Ascending aorta (tissue), 2 donors: ENCODE results near the gene NLRP6. TPM values are rescaled to one million over a fixed set of nuclear protein-coding genes. Genes with fewer than 3 reads are reported as not detected.
A peak's percentile ranks its signal among the peaks of the same experiment; 100 is the strongest.
"Not testable (repeated sequence)": the region's sequence is repeated elsewhere in the genome, so short reads cannot be mapped to it uniquely, and the experiment has no call there.

Source experiments
- DNase-seq, 2 donors: peaks; one replicate each; pipeline ENCODE4 v3.0.0-alpha.2; 2019; ENCODE audit warnings: low spot score in 2 of 2
- H3K27ac ChIP-seq, 2 donors: fragments of 200-600 bp; sonication (generic); one replicate each; pipeline ENCODE4 v1.5.1; 2016 to 2017; ENCODE audit warnings: mild to moderate bottlenecking in 1 of 2
- H3K27me3 ChIP-seq: fragments of 200-600 bp; sonication (generic); one replicate; pipeline ENCODE4 v1.5.1; 2017
- H3K36me3 ChIP-seq, 2 donors: fragments of 200-600 bp; sonication (generic); one replicate each; pipeline ENCODE4 v1.5.1; 2016
- H3K4me1 ChIP-seq, 2 donors: fragments of 200-600 bp; sonication (generic); one replicate each; pipeline ENCODE4 v1.5.1; 2016 to 2017; ENCODE audit warnings: mild to moderate bottlenecking in 1 of 2
- H3K4me3 ChIP-seq, 2 donors: fragments of 200-600 bp; sonication (generic); one replicate each; pipeline ENCODE4 v1.5.1; 2016 to 2017; ENCODE audit warnings: mild to moderate bottlenecking in 1 of 2
- H3K9me3 ChIP-seq, 2 donors: fragments of 200-600 bp; sonication (generic); one replicate each; pipeline ENCODE4 v1.5.1; 2016
- intact Hi-C: fragments of 100-400 bp; cut with DNase I; formaldehyde crosslinking; loops from one replicate; pipeline ENCODE4 v1.15.1; 2023
- total RNA-seq: library from RNA; depleted of rRNA; stranded (reverse); fragments of >200 nt; gene quantifications from one replicate; pipeline ENCODE4 v1.1.0, GENCODE V29; 2016
- TF ChIP-seq, protein P1 (sequence below), 3 experiments: fragments of 200-600 bp in 2 of 3; fragments of 450-650 bp in 1 of 3; sonication (generic) in 2 of 3; IDR thresholded peaks; one replicate each; pipeline ENCODE4 v1.5.1; 2016 to 2019; ENCODE audit warnings: antibody characterized with exemption in 3 of 3, mild to moderate bottlenecking in 1 of 3, moderate library complexity in 1 of 3

NLRP6 gene
- total RNA-seq, 1 donor from 2014 or later, result not detected

DNA sequence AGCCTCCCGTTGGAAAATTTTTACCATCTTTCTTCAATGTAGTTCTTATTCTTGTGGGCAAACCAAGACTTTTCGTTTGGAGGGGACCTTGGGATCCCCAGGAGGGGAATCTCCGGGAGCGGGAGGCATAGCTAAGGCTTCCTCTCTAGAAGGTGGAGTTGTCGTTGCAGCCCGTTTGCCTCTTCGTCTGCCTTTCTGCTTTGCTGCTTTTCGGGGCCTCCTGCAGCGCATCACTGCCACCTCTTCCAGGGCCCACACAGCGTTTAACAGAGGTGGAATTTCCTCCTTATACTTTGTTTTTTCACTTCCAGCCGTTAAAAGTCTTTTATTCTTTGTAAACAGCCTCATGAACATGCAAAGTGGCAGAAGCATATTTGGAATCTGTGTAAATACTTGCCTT is 45.9 kb downstream of the NLRP6 start:
- Histone ChIP-seq H3K36me3 (no peaks in the 10 kb centered on the region), H3K27ac (peak overlapping the region; percentile 76 to 88), H3K9me3 (no peaks in the 10 kb centered on the region), H3K4me3 (no peak overlapping the region), H3K4me1 (peaks cover 9 to 26% of the 10 kb centered on the region in 2 donors), H3K27me3 (no peaks in the 10 kb centered on the region)
- TF ChIP-seq, protein P1, sequence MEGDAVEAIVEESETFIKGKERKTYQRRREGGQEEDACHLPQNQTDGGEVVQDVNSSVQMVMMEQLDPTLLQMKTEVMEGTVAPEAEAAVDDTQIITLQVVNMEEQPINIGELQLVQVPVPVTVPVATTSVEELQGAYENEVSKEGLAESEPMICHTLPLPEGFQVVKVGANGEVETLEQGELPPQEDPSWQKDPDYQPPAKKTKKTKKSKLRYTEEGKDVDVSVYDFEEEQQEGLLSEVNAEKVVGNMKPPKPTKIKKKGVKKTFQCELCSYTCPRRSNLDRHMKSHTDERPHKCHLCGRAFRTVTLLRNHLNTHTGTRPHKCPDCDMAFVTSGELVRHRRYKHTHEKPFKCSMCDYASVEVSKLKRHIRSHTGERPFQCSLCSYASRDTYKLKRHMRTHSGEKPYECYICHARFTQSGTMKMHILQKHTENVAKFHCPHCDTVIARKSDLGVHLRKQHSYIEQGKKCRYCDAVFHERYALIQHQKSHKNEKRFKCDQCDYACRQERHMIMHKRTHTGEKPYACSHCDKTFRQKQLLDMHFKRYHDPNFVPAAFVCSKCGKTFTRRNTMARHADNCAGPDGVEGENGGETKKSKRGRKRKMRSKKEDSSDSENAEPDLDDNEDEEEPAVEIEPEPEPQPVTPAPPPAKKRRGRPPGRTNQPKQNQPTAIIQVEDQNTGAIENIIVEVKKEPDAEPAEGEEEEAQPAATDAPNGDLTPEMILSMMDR (IDR thresholded peaks at IDR 0.05), result no peak
- intact Hi-C loops, result loop anchor here (1.0 kb wide), 1 partner anchor 31 kb away; no protein-coding TSS in a partner anchor
- DNase-seq, result no peak

DNA sequence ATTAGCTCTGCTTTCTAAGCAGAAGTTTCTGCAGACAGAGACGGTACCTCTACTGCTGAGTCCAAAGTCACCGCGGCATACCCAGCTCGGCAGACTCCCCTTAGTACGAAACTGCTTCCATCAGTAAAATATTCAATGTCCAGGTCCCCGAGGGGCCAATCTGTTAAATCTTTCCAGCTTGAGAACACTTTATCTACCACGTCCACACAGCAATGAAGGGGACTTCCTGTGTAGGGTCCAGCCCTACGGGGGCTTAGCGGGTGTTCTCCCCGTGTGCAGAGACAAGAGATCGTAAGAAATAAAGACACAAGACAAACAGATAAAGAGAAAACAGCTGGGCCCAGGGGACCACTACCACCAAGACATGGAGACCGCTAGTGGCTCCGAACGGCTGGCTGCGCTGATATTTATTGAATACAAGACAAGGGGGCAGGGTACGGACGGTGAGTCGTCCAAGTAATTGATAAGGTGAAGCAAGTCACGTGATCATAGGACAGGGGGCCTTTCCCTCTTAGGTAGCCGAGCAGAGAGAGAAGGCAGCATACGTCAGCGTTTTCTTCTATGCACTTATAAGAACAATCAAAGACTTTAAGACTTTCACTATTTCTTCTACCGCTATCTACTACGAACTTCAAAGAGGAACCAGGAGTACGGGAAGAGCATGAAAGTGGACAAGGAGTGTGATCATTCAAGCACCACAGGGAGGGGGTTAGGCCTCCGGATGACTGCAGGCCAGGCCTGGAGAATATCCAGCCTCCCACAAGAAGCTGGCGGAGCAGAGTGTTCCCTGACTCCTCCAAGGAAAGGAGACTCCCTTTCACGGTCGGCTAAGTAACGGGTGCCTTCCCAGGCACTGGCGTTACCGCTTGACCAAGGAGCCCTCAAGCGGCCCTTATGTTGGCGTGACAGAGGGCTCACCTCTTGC is 46.6 kb downstream of the NLRP6 start:
- H3K36me3 ChIP-seq, H3K4me3 ChIP-seq, H3K27me3 ChIP-seq, H3K9me3 ChIP-seq: not testable (repeated sequence)
- peak in 1 of 2 donors; percentile 84 for DNase-seq
- Histone ChIP-seq H3K27ac (peak overlapping the region; percentile 76 to 88), H3K4me1 (peaks cover 9 to 26% of the 10 kb centered on the region in 2 donors)
- intact Hi-C loops, result loop anchor here (1.0 kb wide), 1 partner anchor 30 kb away; no protein-coding TSS in a partner anchor

DNA sequence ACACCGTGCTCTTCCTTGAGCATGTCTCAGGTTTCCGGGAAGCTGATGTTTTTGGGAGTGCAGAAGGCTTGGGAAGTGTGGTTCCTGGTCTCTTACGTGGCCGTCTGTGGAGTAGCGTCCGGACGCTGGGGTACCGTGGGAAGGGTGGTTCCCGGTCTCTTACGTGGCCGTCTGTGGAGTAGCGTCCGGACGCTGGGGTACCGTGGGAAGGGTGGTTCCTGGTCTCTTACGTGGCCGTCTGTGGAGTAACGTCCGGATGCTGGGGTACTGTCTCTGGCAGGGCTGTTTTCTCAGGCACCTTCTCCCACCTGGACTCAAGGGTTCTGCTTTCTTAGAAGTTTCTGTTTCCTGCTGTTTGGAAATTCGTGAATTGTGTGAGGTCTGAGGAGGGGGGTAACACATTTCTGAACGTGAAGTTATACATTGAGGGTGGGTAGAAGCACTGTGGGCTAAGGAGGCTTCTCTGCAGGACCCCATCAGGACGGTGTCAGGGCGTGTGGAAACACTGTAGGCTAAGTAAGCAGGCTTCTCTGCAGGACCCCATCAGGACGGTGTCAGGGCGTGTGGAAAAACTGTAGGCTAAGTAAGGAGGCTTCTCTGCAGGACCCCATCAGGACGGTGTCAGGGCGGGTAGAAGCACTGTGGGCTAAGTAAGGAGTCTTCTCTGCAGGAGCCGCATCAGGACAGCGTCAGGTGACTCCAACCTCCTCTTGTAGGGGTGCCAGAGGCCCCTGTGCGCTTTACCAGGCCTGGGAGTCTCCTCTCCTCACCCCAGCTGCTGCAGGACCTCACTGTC is 47.8 kb downstream of the NLRP6 start:
- Histone ChIP-seq H3K9me3 (no peaks in the 10 kb centered on the region), H3K27me3 (no peaks in the 10 kb centered on the region), H3K27ac (peak overlapping the region; percentile 76 to 88), H3K4me3 (no peak overlapping the region), H3K36me3 (no peaks in the 10 kb centered on the region), H3K4me1 (peaks cover 9 to 26% of the 10 kb centered on the region in 2 donors)
- TF ChIP-seq, protein P1 (IDR thresholded peaks at IDR 0.05), result no peak
- DNase-seq, result peak in 1 of 2 donors; percentile 64
- intact Hi-C loops, result no loop called here

DNA sequence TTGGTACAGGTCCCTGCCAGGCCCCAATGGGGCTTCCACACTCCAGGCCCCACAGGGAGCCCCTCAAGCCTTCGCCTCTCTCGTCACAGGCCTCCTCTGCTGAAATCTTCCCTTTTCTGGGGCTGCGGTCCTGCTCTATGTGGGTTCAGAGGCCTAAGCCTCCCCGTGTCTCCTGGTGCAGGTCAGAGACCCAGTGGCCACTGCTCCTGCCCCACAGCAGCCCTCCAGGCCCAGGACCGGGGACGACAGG is 48.3 kb downstream of the NLRP6 start:
- DNase-seq, result no peak
- H3K27ac ChIP-seq, result peak overlapping the region; percentile 76 to 88
- no peak overlapping the region for H3K4me3 ChIP-seq
- TF ChIP-seq, protein P1 (IDR thresholded peaks at IDR 0.05), result no peak
- H3K9me3 ChIP-seq, result no peaks in the 10 kb centered on the region
- H3K27me3 ChIP-seq, result no peaks in the 10 kb centered on the region
- intact Hi-C loops, result no loop called here
- peaks cover 9 to 26% of the 10 kb centered on the region in 2 donors for H3K4me1 ChIP-seq
- no peaks in the 10 kb centered on the region for H3K36me3 ChIP-seq

DNA sequence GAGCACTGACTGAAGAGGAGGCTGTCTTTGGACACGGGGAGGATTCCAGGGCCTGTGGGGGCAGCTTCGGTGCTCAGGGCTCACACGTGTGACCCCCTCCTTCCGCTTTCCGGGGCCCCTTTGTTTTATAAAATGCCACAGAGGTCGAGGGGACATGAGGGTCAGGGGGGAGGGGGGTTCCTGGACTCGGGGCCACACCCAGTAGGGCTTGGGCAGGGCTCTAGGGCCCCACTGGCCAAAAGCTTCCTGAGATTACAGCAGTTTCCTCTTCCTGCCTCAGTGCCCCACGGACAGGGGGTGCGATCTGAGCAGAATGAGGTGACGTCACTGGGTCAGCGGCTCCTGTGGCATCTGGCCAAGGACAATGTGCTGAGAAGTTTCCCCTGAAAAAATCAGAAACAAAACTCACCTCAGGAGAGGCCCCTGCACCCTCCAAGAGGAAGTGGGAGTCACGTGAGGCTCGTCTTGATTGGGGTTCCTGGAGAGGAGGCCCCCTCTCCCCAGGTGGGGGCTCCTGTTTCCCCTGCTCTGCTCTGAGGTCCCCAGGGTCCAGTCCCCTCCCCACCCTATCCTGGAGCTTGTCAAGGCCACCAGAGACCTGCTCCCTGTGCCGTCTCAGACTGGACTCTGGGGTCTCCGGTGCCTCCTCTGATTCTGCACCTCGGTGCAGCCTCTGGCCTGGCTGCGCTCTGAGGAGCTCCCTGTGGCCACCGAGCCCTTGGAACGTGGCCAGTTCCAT is 48.8 kb downstream of the NLRP6 start:
- no peaks in the 10 kb centered on the region for H3K9me3 ChIP-seq
- peak; percentile 65 to 92 for DNase-seq
- no peaks in the 10 kb centered on the region for H3K27me3 ChIP-seq
- peaks cover 9 to 26% of the 10 kb centered on the region in 2 donors for H3K4me1 ChIP-seq
- intact Hi-C loops, result loop anchor here (1.0 kb wide), 1 partner anchor 26 kb away; no protein-coding TSS in a partner anchor
- peak overlapping the region; percentile 76 to 88 for H3K27ac ChIP-seq
- H3K36me3 ChIP-seq, result no peaks in the 10 kb centered on the region
- H3K4me3 ChIP-seq, result no peak overlapping the region
- TF ChIP-seq, protein P1 (IDR thresholded peaks at IDR 0.05), result no peak
